HEK293 (cell line): ENCODE data around the gene ZC3H10.

ENCODE experiments used
- CTCF ChIA-PET: fragments of 350-600 bp; formaldehyde crosslinking; extraction: SDS; loops from one replicate; lab custom pipeline; 2021; ENCODE audit warnings: antibody characterized with exemption; lab: Yijun Ruan, JAX
- POLR2A ChIA-PET: fragments of 300-600 bp; formaldehyde crosslinking; extraction: SDS; loops from one replicate; lab custom pipeline; 2020; ENCODE audit warnings: antibody characterized with exemption, inconsistent platforms; lab: Yijun Ruan, JAX
- H3K27ac ChIP-seq: fragments of 200-500 bp; sonication (Bioruptor generic); 2 replicates; pipeline ENCODE4 v1.5.1; 2014; ENCODE audit warnings: low read depth, low read length, control low read depth, inconsistent platforms; ENCODE audit errors: extremely low read depth
- H3K36me3 ChIP-seq, 2 experiments: fragments of 200-500 bp in 1 of 2; sonication (Bioruptor generic) in 1 of 2; 1 replicate in 1 of 2; 2 replicates in 1 of 2; pipeline ENCODE4 v1.5.1; 2014 to 2017; ENCODE audit warnings: inconsistent platforms in 2 of 2, low read length in 2 of 2; ENCODE audit not compliant: control insufficient read depth in 2 of 2, insufficient read depth in 1 of 2
- H3K4me1 ChIP-seq: fragments of 200-500 bp; sonication (Bioruptor generic); 2 replicates; pipeline ENCODE4 v1.5.1; 2014; ENCODE audit warnings: mild to moderate bottlenecking, low read length, inconsistent platforms; ENCODE audit not compliant: control insufficient read depth, insufficient read depth
- H3K4me3 ChIP-seq: 2 replicates; pipeline ENCODE4 v1.5.1; 2011; ENCODE audit warnings: low read depth, mild to moderate bottlenecking, control low read depth, low read length, moderate library complexity
- H3K9me3 ChIP-seq: fragments of 200-500 bp; sonication (Bioruptor generic); 2 replicates; pipeline ENCODE4 v1.5.1; 2014; ENCODE audit warnings: low read depth, low read length, inconsistent platforms; ENCODE audit not compliant: control insufficient read depth, insufficient read depth
- GLIS1 ChIP-seq: fragments of 450-650 bp; formaldehyde crosslinking; IDR thresholded peaks from 2 replicates; pipeline ENCODE4 v1.5.1; 2016; ENCODE audit warnings: missing biosample characterization, missing genetic modification characterization
- KLF9 ChIP-seq: fragments of 450-650 bp; formaldehyde crosslinking; IDR thresholded peaks from 2 replicates; pipeline ENCODE4 v1.5.1; 2016; ENCODE audit warnings: missing biosample characterization, missing genetic modification characterization, low read depth
- MYNN ChIP-seq: fragments of 450-650 bp; formaldehyde crosslinking; IDR thresholded peaks from 2 replicates; pipeline ENCODE4 v1.5.1; 2016; ENCODE audit warnings: missing biosample characterization, missing genetic modification characterization, borderline replicate concordance
- SP2 ChIP-seq: fragments of 450-650 bp; formaldehyde crosslinking; IDR thresholded peaks from 2 replicates; pipeline ENCODE4 v1.5.1; 2016; ENCODE audit warnings: missing biosample characterization, missing genetic modification characterization
- TRIM28 ChIP-seq: IDR thresholded peaks from 2 replicates; pipeline ENCODE4 v1.6.1; 2011; ENCODE audit warnings: low read length, control low read depth, borderline replicate concordance
- ZBTB17 ChIP-seq: fragments of 450-650 bp; formaldehyde crosslinking; IDR thresholded peaks from 2 replicates; pipeline ENCODE4 v1.5.1; 2016; ENCODE audit warnings: missing biosample characterization, missing genetic modification characterization
- ZBTB48 ChIP-seq: fragments of 450-650 bp; formaldehyde crosslinking; IDR thresholded peaks from 2 replicates; pipeline ENCODE4 v1.5.1; 2016; ENCODE audit warnings: missing biosample characterization, missing genetic modification characterization
- ZBTB8A ChIP-seq: fragments of 450-650 bp; formaldehyde crosslinking; IDR thresholded peaks from 2 replicates; pipeline ENCODE4 v1.5.1; 2016; ENCODE audit warnings: missing biosample characterization, missing genetic modification characterization
- ZFHX2 ChIP-seq: fragments of 450-650 bp; formaldehyde crosslinking; conservative IDR thresholded peaks from 2 replicates; pipeline ENCODE4 v1.5.1; 2016; ENCODE audit warnings: missing biosample characterization, missing genetic modification characterization
- ZNF114 ChIP-seq: fragments of 450-650 bp; formaldehyde crosslinking; IDR thresholded peaks from 2 replicates; pipeline ENCODE4 v1.5.0; 2017; ENCODE audit warnings: missing biosample characterization, missing genetic modification characterization
- ZNF140 ChIP-seq: fragments of 450-650 bp; formaldehyde crosslinking; IDR thresholded peaks from 2 replicates; pipeline ENCODE4 v1.5.1; 2016; ENCODE audit warnings: missing biosample characterization, missing genetic modification characterization
- ZNF148 ChIP-seq: fragments of 450-650 bp; formaldehyde crosslinking; IDR thresholded peaks from 2 replicates; pipeline ENCODE4 v1.5.0; 2017; ENCODE audit warnings: missing biosample characterization, missing genetic modification characterization, borderline replicate concordance
- ZNF16 ChIP-seq: fragments of 450-650 bp; formaldehyde crosslinking; IDR thresholded peaks from 2 replicates; pipeline ENCODE4 v1.5.1; 2016; ENCODE audit warnings: low read depth, missing biosample characterization, missing genetic modification characterization
- ZNF26 ChIP-seq: fragments of 450-650 bp; formaldehyde crosslinking; IDR thresholded peaks from 2 replicates; pipeline ENCODE4 v1.5.1; 2016; ENCODE audit warnings: missing biosample characterization, missing genetic modification characterization
- ZNF311 ChIP-seq: fragments of 450-650 bp; formaldehyde crosslinking; IDR thresholded peaks from 2 replicates; pipeline ENCODE4 v1.5.1; 2017; ENCODE audit warnings: missing biosample characterization, missing genetic modification characterization, borderline replicate concordance
- ZNF341 ChIP-seq: fragments of 450-650 bp; formaldehyde crosslinking; IDR thresholded peaks from 2 replicates; pipeline ENCODE4; 2016; ENCODE audit warnings: low read depth, missing biosample characterization, missing genetic modification characterization
- ZNF354C ChIP-seq: fragments of 450-650 bp; formaldehyde crosslinking; IDR thresholded peaks from 2 replicates; pipeline ENCODE4 v1.5.1; 2016; ENCODE audit warnings: missing biosample characterization, missing genetic modification characterization, low read depth, borderline replicate concordance
- ZNF394 ChIP-seq: fragments of 450-650 bp; formaldehyde crosslinking; IDR thresholded peaks from 2 replicates; pipeline ENCODE4 v1.5.1; 2016; ENCODE audit warnings: missing biosample characterization, missing genetic modification characterization, mild to moderate bottlenecking, moderate library complexity, borderline replicate concordance
- ZNF404 ChIP-seq: fragments of 450-650 bp; formaldehyde crosslinking; IDR thresholded peaks from 2 replicates; pipeline ENCODE4 v1.5.1; 2017; ENCODE audit warnings: missing biosample characterization, missing genetic modification characterization
- ZNF530 ChIP-seq: fragments of 450-650 bp; formaldehyde crosslinking; IDR thresholded peaks from 2 replicates; pipeline ENCODE4 v1.5.1; 2016; ENCODE audit warnings: low read depth, missing biosample characterization, missing genetic modification characterization
- ZNF544 ChIP-seq: fragments of 450-650 bp; formaldehyde crosslinking; IDR thresholded peaks from 2 replicates; pipeline ENCODE4 v1.5.0; 2017; ENCODE audit warnings: missing biosample characterization, missing genetic modification characterization
- ZNF600 ChIP-seq: fragments of 450-650 bp; formaldehyde crosslinking; IDR thresholded peaks from 2 replicates; pipeline ENCODE4 v1.5.1; 2016; ENCODE audit warnings: missing biosample characterization, missing genetic modification characterization
- ZNF623 ChIP-seq: fragments of 450-650 bp; formaldehyde crosslinking; IDR thresholded peaks from 2 replicates; pipeline ENCODE4 v1.5.1; 2016; ENCODE audit warnings: missing biosample characterization, missing genetic modification characterization
- ZNF624 ChIP-seq: fragments of 450-650 bp; formaldehyde crosslinking; IDR thresholded peaks from 2 replicates; pipeline ENCODE4 v1.5.1; 2017; ENCODE audit warnings: missing biosample characterization, missing genetic modification characterization
- ZNF670 ChIP-seq: fragments of 450-650 bp; formaldehyde crosslinking; IDR thresholded peaks from 2 replicates; pipeline ENCODE4 v1.5.1; 2016; ENCODE audit warnings: missing biosample characterization, missing genetic modification characterization, low read depth
- ZNF747 ChIP-seq: fragments of 450-650 bp; formaldehyde crosslinking; IDR thresholded peaks from 2 replicates; pipeline ENCODE4 v1.5.1; 2016; ENCODE audit warnings: missing biosample characterization, missing genetic modification characterization
- ZNF776 ChIP-seq: fragments of 450-650 bp; formaldehyde crosslinking; IDR thresholded peaks from 2 replicates; pipeline ENCODE4 v1.5.0; 2017; ENCODE audit warnings: missing biosample characterization, missing genetic modification characterization, borderline replicate concordance
- ZNF777 ChIP-seq: fragments of 450-650 bp; formaldehyde crosslinking; IDR thresholded peaks from 2 replicates; pipeline ENCODE4 v1.5.1; 2017; ENCODE audit warnings: missing biosample characterization, missing genetic modification characterization, borderline replicate concordance
- ZNF791 ChIP-seq: fragments of 450-650 bp; formaldehyde crosslinking; IDR thresholded peaks from 2 replicates; pipeline ENCODE4 v1.5.1; 2016; ENCODE audit warnings: missing biosample characterization, missing genetic modification characterization
- ZSCAN30 ChIP-seq: fragments of 450-650 bp; IDR thresholded peaks from 2 replicates; pipeline ENCODE4 v1.5.1; 2018; ENCODE audit warnings: missing biosample characterization, mild to moderate bottlenecking, missing genetic modification characterization, moderate library complexity
- TF ChIP-seq, protein P1 (sequence below): fragments of 450-650 bp; formaldehyde crosslinking; IDR thresholded peaks from 2 replicates; pipeline ENCODE4 v1.5.1; 2016; ENCODE audit warnings: missing biosample characterization, missing genetic modification characterization, borderline replicate concordance

Gene ZC3H10

DNA sequence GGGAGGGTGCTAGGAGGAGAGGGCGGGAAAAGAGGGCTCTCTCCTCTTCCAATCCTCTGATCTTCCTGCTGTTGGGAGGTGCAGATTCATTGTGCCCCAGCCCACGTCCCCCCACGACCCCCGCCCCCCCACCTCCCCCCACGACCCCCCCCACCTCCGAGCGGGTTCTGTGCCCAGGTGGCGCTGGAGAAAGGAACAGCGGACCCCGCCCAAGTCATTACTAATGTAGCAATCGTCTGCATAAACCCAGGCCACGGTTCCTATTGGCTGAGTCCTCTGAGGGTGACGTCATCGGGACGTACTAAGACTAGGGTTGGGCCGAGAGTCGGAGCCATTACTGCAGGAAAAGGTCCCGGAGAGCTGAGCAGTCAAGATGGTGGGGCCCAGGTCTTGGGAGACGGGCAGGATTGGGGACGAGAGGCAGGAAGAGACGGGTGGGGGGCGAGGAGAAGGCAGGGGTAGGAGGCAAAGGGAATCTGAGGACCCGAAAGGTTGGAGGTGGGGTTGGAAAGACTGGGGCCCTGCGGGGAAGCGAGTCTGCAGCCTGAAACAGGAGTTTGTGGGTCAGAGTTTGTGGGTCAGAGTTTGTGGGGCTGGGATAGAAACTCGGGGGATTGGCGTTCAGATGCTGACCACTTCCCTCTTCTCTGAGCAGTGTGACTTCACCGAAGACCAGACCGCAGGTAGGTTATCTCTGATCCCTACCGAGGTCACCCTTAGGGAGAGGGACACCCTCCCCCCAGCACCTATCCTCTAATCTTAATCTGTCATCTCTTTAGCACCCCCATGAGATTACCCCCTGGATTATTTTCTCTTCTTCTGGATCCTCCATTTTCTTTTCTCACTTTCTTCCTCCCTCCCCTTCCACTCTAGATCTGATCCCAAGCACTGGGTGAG is 40.2 kb downstream of the ZC3H10 start, which contains the start of gene MYL6:
TSS of gene MYL6 (plus strand) at position 331 of the 897 bp plus-strand sequence. CDS start at position 374, 43 bp downstream.
- Histone ChIP-seq H3K27ac (peak within 1 kb of the TSS; percentile 92), H3K4me3 (peak within 1 kb of the TSS; percentile 90), H3K9me3 (no peaks in the 10 kb centered on the region), H3K4me1 (peaks cover 3% of the 10 kb centered on the region; the same call in 1 of the 2 replicates), H3K36me3 (peaks cover 16 to 63% of the 10 kb centered on the region in 2 experiments)
- CTCF ChIA-PET: interaction anchor here (0.6 to 2.0 kb wide), 6 partner anchors 31 to 396 kb away, joined by 3 to 17 read pairs (median 6); partner anchors contain the start of genes ERBB3, ESYT1 and SMARCC2
- POLR2A ChIA-PET: interaction anchor here (0.5 to 2.8 kb wide), 18 partner anchors 10 to 478 kb away, joined by 3 to 42 read pairs (median 4); partner anchors contain the start of genes ESYT1, PA2G4, RNF41 and SMARCC2
- TF ChIP-seq ZNF394 (tag by site-specific recombination): peak; percentile 28
- TF ChIP-seq ZNF140 (tag by site-specific recombination): no peak
- TF ChIP-seq ZNF354C (tag by site-specific recombination): no peak
- TF ChIP-seq ZNF600 (tag by site-specific recombination): peak; percentile 78
- no peak for TF ChIP-seq ZNF311 (tag by site-specific recombination)
- no peak for TF ChIP-seq ZNF776 (tag by site-specific recombination)
- TF ChIP-seq ZSCAN30 (tag by site-specific recombination): no peak; the same call in 1 of the 2 replicates
- TF ChIP-seq SP2: peak; percentile 71
- no peak for TF ChIP-seq ZNF624 (tag by site-specific recombination)
- TF ChIP-seq, protein P1, sequence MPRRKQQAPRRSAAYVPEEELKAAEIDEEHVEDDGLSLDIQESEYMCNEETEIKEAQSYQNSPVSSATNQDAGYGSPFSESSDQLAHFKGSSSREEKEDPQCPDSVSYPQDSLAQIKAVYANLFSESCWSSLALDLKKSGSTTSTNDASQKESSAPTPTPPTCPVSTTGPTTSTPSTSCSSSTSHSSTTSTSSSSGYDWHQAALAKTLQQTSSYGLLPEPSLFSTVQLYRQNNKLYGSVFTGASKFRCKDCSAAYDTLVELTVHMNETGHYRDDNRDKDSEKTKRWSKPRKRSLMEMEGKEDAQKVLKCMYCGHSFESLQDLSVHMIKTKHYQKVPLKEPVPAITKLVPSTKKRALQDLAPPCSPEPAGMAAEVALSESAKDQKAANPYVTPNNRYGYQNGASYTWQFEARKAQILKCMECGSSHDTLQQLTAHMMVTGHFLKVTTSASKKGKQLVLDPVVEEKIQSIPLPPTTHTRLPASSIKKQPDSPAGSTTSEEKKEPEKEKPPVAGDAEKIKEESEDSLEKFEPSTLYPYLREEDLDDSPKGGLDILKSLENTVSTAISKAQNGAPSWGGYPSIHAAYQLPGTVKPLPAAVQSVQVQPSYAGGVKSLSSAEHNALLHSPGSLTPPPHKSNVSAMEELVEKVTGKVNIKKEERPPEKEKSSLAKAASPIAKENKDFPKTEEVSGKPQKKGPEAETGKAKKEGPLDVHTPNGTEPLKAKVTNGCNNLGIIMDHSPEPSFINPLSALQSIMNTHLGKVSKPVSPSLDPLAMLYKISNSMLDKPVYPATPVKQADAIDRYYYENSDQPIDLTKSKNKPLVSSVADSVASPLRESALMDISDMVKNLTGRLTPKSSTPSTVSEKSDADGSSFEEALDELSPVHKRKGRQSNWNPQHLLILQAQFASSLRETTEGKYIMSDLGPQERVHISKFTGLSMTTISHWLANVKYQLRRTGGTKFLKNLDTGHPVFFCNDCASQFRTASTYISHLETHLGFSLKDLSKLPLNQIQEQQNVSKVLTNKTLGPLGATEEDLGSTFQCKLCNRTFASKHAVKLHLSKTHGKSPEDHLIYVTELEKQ: peak; percentile 79
- no peak for TF ChIP-seq ZNF530 (tag by site-specific recombination)
- peak; percentile 80 for TF ChIP-seq KLF9 (tag by site-specific recombination)
- TF ChIP-seq ZBTB8A (tag by site-specific recombination): peak; percentile 67
- no peak for TF ChIP-seq ZNF670 (tag by site-specific recombination)
- no peak for TF ChIP-seq ZNF544
- TF ChIP-seq ZBTB17 (tag by site-specific recombination): peak; percentile 72
- no peak; the same call in 1 of the 2 replicates for TF ChIP-seq GLIS1 (tag by site-specific recombination)
- peak; percentile 86 for TF ChIP-seq ZNF341 (tag by site-specific recombination)
- no peak for TF ChIP-seq TRIM28
- TF ChIP-seq ZNF777 (tag by site-specific recombination): no peak; the same call in 1 of the 2 replicates
- peak; percentile 76 for TF ChIP-seq ZBTB48 (tag by site-specific recombination)
- no peak; the same call in 1 of the 2 replicates for TF ChIP-seq ZFHX2 (tag by site-specific recombination)
- TF ChIP-seq ZNF26 (tag by site-specific recombination): 0 out of 2 replicates have a peak, but pooled peaks have one; percentile 6
- TF ChIP-seq ZNF114 (tag by site-specific recombination): no peak
- no peak for TF ChIP-seq ZNF404 (tag by site-specific recombination)
- TF ChIP-seq ZNF148 (tag by site-specific recombination): peak; percentile 79; the same call in 1 of the 2 replicates
- no peak; the same call in 1 of the 2 replicates for TF ChIP-seq ZNF16 (tag by site-specific recombination)
- TF ChIP-seq ZNF747 (tag by site-specific recombination): no peak
- no peak for TF ChIP-seq MYNN (tag by site-specific recombination)
- TF ChIP-seq ZNF791 (tag by site-specific recombination): no peak
- no peak for TF ChIP-seq ZNF623
